ENCODE measurements around the gene PLSCR4.

PLSCR4 gene

GRCh38 chr3:146189519-146190173 is 61.3 kb downstream of the PLSCR4 start:
- DNase-seq, result peak; percentile 55

GRCh38 chr3:146187334-146187950 is 63.5 kb downstream of the PLSCR4 start:
- DNase-seq, result peak; percentile 13

GRCh38 chr3:146184241-146185015 is 66.5 kb downstream of the PLSCR4 start:
- no peak for DNase-seq

GRCh38 chr3:146181216-146181615 is 69.7 kb downstream of the PLSCR4 start:
- no peak for DNase-seq

- DNase-seq, result no peak
These were observed 70.5 kb downstream of the PLSCR4 start for GRCh38 chr3:146180376-146180775.

- DNase-seq, result no peak
These were observed 72.8 kb downstream of the PLSCR4 start for GRCh38 chr3:146178006-146178689.

GRCh38 chr3:146177519-146177918 is 73.4 kb downstream of the PLSCR4 start:
- no peak for DNase-seq

GRCh38 chr3:146177072-146177471 is 73.8 kb downstream of the PLSCR4 start:
- DNase-seq, result no peak

GRCh38 chr3:146172586-146172985 is 78.3 kb downstream of the PLSCR4 start:
- no peak for DNase-seq

GRCh38 chr3:146170591-146170990 is 80.3 kb downstream of the PLSCR4 start:
- no peak for DNase-seq

- DNase-seq, result no peak
These were observed 81.0 kb downstream of the PLSCR4 start for GRCh38 chr3:146169891-146170290.

- no peak for DNase-seq
These were observed 84.1 kb downstream of the PLSCR4 start for GRCh38 chr3:146166826-146167225.

GRCh38 chr3:146166415-146166821 is 84.5 kb downstream of the PLSCR4 start:
- DNase-seq, result no peak

GRCh38 chr3:146165877-146166276 is 85.0 kb downstream of the PLSCR4 start:
- no peak for DNase-seq

GRCh38 chr3:146164971-146165769 is 85.7 kb downstream of the PLSCR4 start:
- DNase-seq, result no peak

GRCh38 chr3:146164506-146164905 is 86.4 kb downstream of the PLSCR4 start:
- DNase-seq, result no peak

GRCh38 chr3:146164071-146164470 is 86.8 kb downstream of the PLSCR4 start:
- no peak for DNase-seq

- DNase-seq, result peak; percentile 17
These were observed 87.3 kb downstream of the PLSCR4 start for GRCh38 chr3:146163584-146163983.

GRCh38 chr3:146162561-146162960 is 88.3 kb downstream of the PLSCR4 start:
- DNase-seq, result no peak

- DNase-seq, result peak; percentile 4
These were observed 89.3 kb downstream of the PLSCR4 start for GRCh38 chr3:146161663-146162002.

GRCh38 chr3:146160964-146161662 is 89.8 kb downstream of the PLSCR4 start, which contains the start of gene PLOD2:
Gene PLOD2, minus strand, starts transcription at chr3:146161184. Its CDS starts 195 bp downstream, at chr3:146160989.
- DNase-seq, result peak; percentile 45
